ENCODE data around the gene FNIP2.

The FNIP2 gene

DNA sequence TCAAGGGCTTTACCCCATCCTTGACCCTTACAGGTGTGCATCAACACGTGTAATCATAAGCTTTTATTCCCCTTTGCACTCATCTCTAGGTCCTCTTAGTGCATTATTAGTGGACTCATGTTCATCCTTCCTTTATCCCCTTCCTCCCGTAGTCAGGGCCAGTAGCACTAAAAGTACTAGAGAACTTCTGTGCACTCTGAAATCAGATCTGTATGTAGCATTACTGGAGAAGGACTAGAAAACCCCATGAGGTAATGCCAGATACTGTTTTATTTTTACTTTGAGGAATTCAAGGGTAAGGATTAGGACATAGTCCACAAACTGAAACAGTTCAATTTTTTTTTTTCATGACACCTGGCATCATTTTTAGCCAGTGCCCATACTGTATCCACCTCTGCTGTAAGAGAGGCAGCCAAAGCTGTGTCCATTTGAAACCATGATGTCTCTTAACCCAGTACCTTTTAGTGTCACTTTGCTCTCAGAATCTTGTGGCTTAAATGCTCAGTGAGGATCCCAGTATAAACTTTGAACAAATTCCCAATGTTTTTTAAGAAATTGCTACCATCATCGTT, 134.7 kb downstream of the FNIP2 start:
- ChIA-PET POLR2A (no interaction called here), CTCF (interaction anchor here (0.8 kb wide), 1 partner anchor 278 kb away, joined by 3 read pairs; no protein-coding TSS in a partner anchor)
- H3K36me3 ChIP-seq (ENCODE audit: control insufficient read depth in 2 of 2, insufficient read depth in 1 of 2, low read length in 2 of 2): peaks cover 0 to 7% of the 10 kb centered on the region in 2 experiments; a peak in 1 of 3 replicates
- no peaks in the 10 kb centered on the region for H3K4me1 ChIP-seq (ENCODE audit: control insufficient read depth, insufficient read depth, low read length)
- TF ChIP-seq ZNF211 (tag by site-specific recombination; IDR thresholded peaks at IDR 0.05; ENCODE audit: low read depth): no peak
- H3K9me3 ChIP-seq (ENCODE audit: control insufficient read depth, insufficient read depth, low read depth, low read length): no peaks in the 10 kb centered on the region
- H3K27ac ChIP-seq (ENCODE audit: extremely low read depth, low read depth, low read length): no peak overlapping the region
- H3K4me3 ChIP-seq (ENCODE audit: low read depth, low read length): no peak overlapping the region

- Histone ChIP-seq H3K4me1 (ENCODE audit: control insufficient read depth, insufficient read depth, low read length) (no peaks in the 10 kb centered on the region), H3K9me3 (ENCODE audit: control insufficient read depth, insufficient read depth, low read depth, low read length) (no peaks in the 10 kb centered on the region), H3K36me3 (ENCODE audit: control insufficient read depth in 2 of 2, insufficient read depth in 1 of 2, low read length in 2 of 2) (peaks cover 0 to 7% of the 10 kb centered on the region in 2 experiments; a peak in 1 of 3 replicates), H3K4me3 (ENCODE audit: low read depth, low read length) (no peak overlapping the region), H3K27ac (ENCODE audit: extremely low read depth, low read depth, low read length) (no peak overlapping the region)
- TF ChIP-seq ZNF404 (tag by site-specific recombination; IDR thresholded peaks at IDR 0.05) (no peak), ZNF292 (tag by site-specific recombination; IDR thresholded peaks at IDR 0.05; ENCODE audit: borderline replicate concordance, low read depth) (no peak), KLF16 (tag by site-specific recombination; IDR thresholded peaks at IDR 0.05) (no peak), ZNF274 (IDR thresholded peaks at IDR 0.05; ENCODE audit: low read length) (no peak), ZNF274 (tag by site-specific recombination; IDR thresholded peaks at IDR 0.05; ENCODE audit: borderline replicate concordance) (no peak)
- ChIA-PET CTCF (interaction anchor here (0.9 kb wide), 1 partner anchor 48 kb away, joined by 3 read pairs; no protein-coding TSS in a partner anchor), POLR2A (no interaction called here)
Observed at GRCh38 chr4:158904815-158905214, 136.0 kb downstream of the FNIP2 start.

DNA sequence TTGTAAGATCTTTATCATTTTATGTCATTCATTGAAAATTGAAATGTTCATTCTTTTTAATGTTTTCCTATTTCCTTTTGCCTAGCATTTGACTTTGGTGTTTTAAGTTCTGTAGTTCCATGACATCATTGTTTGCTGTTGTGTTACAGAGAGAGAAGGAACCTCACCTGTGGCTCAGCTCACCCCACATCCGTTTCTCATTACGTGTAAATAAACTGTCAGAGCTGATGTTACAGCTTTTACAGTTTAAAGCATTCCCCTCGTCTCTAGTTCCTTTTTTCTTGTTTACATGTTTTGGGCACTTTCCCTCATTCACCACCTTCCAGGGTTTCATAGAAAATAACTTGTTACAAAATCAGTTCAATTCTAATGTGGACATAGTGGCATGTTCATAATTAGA, 137.2 kb downstream of the FNIP2 start:
- POLR2A ChIA-PET: interaction anchor here (0.7 kb wide), 1 partner anchor 34 kb away, joined by 7 read pairs; no protein-coding TSS in a partner anchor

DNA sequence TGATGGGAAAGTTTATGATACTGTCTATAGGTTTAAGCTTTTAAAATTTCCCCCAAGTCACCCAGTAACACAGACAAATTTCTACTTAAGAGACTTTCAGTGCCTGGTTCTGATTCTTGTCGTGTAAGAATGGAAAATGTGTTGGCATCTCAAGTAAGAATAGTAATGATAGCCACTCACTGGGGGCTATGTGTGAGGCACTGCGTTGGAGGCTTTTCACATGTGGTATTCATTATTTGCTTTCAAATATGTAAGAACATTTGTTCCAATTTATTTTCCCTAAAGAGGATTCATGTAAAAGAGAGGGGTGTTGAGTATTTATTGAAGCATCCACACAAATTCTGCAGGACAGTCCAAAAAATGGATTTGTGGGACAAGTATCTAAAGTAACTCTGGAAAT, 143.6 kb downstream of the FNIP2 start:
- ChIA-PET POLR2A (no interaction called here), CTCF (no interaction called here)
- H3K4me3 ChIP-seq (ENCODE audit: low read depth, low read length): no peak overlapping the region
- H3K9me3 ChIP-seq (ENCODE audit: control insufficient read depth, insufficient read depth, low read depth, low read length): no peaks in the 10 kb centered on the region
- H3K36me3 ChIP-seq (ENCODE audit: control insufficient read depth in 2 of 2, insufficient read depth in 1 of 2, low read length in 2 of 2): no peaks in the 10 kb centered on the region
- no peak overlapping the region for H3K27ac ChIP-seq (ENCODE audit: extremely low read depth, low read depth, low read length)
- no peaks in the 10 kb centered on the region for H3K4me1 ChIP-seq (ENCODE audit: control insufficient read depth, insufficient read depth, low read length)
- TF ChIP-seq ZNF449 (tag by site-specific recombination; IDR thresholded peaks at IDR 0.05) (no peak), ZNF701 (tag by site-specific recombination; IDR thresholded peaks at IDR 0.05) (no peak)

More for the DNA sequence above, 137.2 kb downstream of the FNIP2 start:
- Histone ChIP-seq H3K4me1 (ENCODE audit: control insufficient read depth, insufficient read depth, low read length) (no peaks in the 10 kb centered on the region), H3K36me3 (ENCODE audit: control insufficient read depth in 2 of 2, insufficient read depth in 1 of 2, low read length in 2 of 2) (peaks cover 0 to 7% of the 10 kb centered on the region in 2 experiments; a peak in 1 of 3 replicates), H3K4me3 (ENCODE audit: low read depth, low read length) (no peak overlapping the region), H3K9me3 (ENCODE audit: control insufficient read depth, insufficient read depth, low read depth, low read length) (no peaks in the 10 kb centered on the region), H3K27ac (ENCODE audit: extremely low read depth, low read depth, low read length) (no peak overlapping the region)
- CTCF ChIA-PET: no interaction called here
- TF ChIP-seq ATF2 (tag by site-specific recombination; IDR thresholded peaks at IDR 0.05; ENCODE audit: low read depth): peak; percentile 74
- TF ChIP-seq SCRT2 (tag by site-specific recombination; IDR thresholded peaks at IDR 0.05): peak; percentile 86
- TF ChIP-seq ZNF391 (tag by site-specific recombination; IDR thresholded peaks at IDR 0.05; ENCODE audit: borderline replicate concordance, low read depth): no peak
- TF ChIP-seq, protein P1, sequence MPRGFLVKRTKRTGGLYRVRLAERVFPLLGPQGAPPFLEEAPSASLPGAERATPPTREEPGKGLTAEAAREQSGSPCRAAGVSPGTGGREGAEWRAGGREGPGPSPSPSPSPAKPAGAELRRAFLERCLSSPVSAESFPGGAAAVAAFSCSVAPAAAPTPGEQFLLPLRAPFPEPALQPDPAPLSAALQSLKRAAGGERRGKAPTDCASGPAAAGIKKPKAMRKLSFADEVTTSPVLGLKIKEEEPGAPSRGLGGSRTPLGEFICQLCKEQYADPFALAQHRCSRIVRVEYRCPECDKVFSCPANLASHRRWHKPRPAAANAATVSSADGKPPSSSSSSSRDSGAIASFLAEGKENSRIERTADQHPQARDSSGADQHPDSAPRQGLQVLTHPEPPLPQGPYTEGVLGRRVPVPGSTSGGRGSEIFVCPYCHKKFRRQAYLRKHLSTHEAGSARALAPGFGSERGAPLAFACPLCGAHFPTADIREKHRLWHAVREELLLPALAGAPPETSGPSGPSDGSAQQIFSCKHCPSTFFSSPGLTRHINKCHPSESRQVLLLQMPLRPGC (tag by site-specific recombination; IDR thresholded peaks at IDR 0.05): no peak
- TF ChIP-seq ZNF629 (tag by site-specific recombination; IDR thresholded peaks at IDR 0.05): peak; percentile 42
- TF ChIP-seq ZFP3 (tag by site-specific recombination; IDR thresholded peaks at IDR 0.05; ENCODE audit: low read depth): no peak
- peak; percentile 63; the same call in 1 of the 2 replicates for TF ChIP-seq SCRT1 (tag by site-specific recombination; IDR thresholded peaks at IDR 0.05; ENCODE audit: borderline replicate concordance)
- TF ChIP-seq ZNF274 (IDR thresholded peaks at IDR 0.05; ENCODE audit: low read length): no peak
- no peak for TF ChIP-seq ZNF274 (tag by site-specific recombination; IDR thresholded peaks at IDR 0.05; ENCODE audit: borderline replicate concordance)
- no peak for TF ChIP-seq ZNF423 (tag by site-specific recombination; IDR thresholded peaks at IDR 0.05)
- no peak for TF ChIP-seq ZFP41 (tag by site-specific recombination; IDR thresholded peaks at IDR 0.05; ENCODE audit: borderline replicate concordance)
